Muscle layer of duodenum (tissue), 2 donors: ENCODE data around the gene ABL1.
A peak's percentile ranks its signal among the peaks of the same experiment; 100 is the strongest.
"Not testable (repeated sequence)": the region's sequence is repeated elsewhere in the genome, so short reads cannot be mapped to it uniquely, and the experiment has no call there.

ENCODE experiments used
- H3K27ac ChIP-seq: one replicate; pipeline ENCODE4 v1.7.0; 2013; ENCODE audit warnings: mild to moderate bottlenecking, low read length
- H3K27me3 ChIP-seq: one replicate; pipeline ENCODE4 v1.7.0; 2013; ENCODE audit warnings: low read depth, mild to moderate bottlenecking, control low read depth, low read length
- H3K36me3 ChIP-seq, 2 donors: one replicate each; pipeline ENCODE4 v1.7.0; 2013; ENCODE audit warnings: low read length in 2 of 2, control low read depth in 1 of 2, mild to moderate bottlenecking in 1 of 2; ENCODE audit not compliant: insufficient read depth in 2 of 2, control insufficient read depth in 1 of 2
- H3K4me1 ChIP-seq, 2 donors: one replicate each; pipeline ENCODE4 v1.7.0; 2013; ENCODE audit warnings: low read length in 2 of 2, mild to moderate bottlenecking in 2 of 2, control low read depth in 1 of 2, moderate library complexity in 1 of 2; ENCODE audit not compliant: insufficient read depth in 2 of 2, control insufficient read depth in 1 of 2
- H3K4me3 ChIP-seq, 2 donors: one replicate each; pipeline ENCODE4 v1.7.0; 2013; ENCODE audit warnings: low read length in 2 of 2, low read depth in 1 of 2, mild to moderate bottlenecking in 1 of 2
- H3K9me3 ChIP-seq, 2 donors: one replicate each; pipeline ENCODE4 v1.7.0; 2013; ENCODE audit warnings: low read length in 2 of 2, control low read depth in 1 of 2, mild to moderate bottlenecking in 1 of 2; ENCODE audit not compliant: control insufficient read depth in 1 of 2
- donor health status: healthy.

Gene ABL1

GRCh38 chr9:130834371-130835336 is at the start of gene ABL1:
ABL1 (plus strand) TSS chr9:130835254; CDS start chr9:130835447, 193 bp downstream.
- Histone ChIP-seq H3K4me1 (peaks cover 11 to 33% of the 10 kb centered on the region in 2 donors), H3K9me3 (no peaks in the 10 kb centered on the region), H3K27me3 (no peaks in the 10 kb centered on the region), H3K4me3 (peak within 1 kb of the TSS; percentile 90 to 97), H3K27ac (peak within 1 kb of the TSS; percentile 95), H3K36me3 (peaks cover 0 to 12% of the 10 kb centered on the region in 2 donors)

DNA sequence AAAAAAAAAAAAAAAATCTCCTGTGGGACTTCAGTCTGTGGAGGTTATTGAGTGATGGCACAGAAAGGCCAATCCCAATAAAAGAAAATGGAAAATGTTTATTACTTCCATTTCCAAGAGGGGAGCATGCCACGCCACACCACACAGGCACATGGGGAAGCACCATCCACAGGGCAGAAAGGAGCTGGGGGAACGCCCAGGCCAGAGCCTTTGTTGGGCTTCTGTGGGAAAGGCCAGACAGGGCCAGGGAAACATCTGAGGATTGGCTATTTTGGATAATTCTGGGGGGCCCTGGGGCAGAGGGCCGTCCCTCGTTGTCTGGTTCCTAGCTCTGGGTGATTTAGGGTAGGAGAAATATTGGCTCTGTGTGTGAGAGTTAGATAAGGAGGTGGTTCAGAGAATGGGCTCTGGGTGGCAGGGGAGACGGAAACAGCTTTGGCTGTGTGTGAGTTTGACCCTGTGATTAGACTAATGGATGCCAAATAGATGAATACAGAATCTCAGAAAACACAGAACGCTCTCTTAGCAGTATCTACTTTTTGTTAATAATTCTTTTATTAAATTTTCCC is 49.0 kb upstream of the ABL1 start:
- Histone ChIP-seq H3K4me1 (peaks cover 5 to 20% of the 10 kb centered on the region in 2 donors), H3K9me3 (peaks cover 0 to 13% of the 10 kb centered on the region in 2 donors), H3K27ac (no peak overlapping the region), H3K4me3 (no peak overlapping the region), H3K36me3 (no peaks in the 10 kb centered on the region), H3K27me3 (no peaks in the 10 kb centered on the region)

- Histone ChIP-seq H3K4me3 (no peak overlapping the region), H3K27me3 (no peaks in the 10 kb centered on the region), H3K36me3 (no peaks in the 10 kb centered on the region), H3K9me3 (peaks cover 0 to 13% of the 10 kb centered on the region in 2 donors), H3K27ac (no peak overlapping the region), H3K4me1 (peaks cover 5 to 20% of the 10 kb centered on the region in 2 donors)
Measured at GRCh38 chr9:130786526-130786925, 48.5 kb upstream of the ABL1 start.

- Histone ChIP-seq H3K4me3 (no peak overlapping the region), H3K27ac (no peak overlapping the region), H3K36me3 (no peaks in the 10 kb centered on the region), H3K9me3 (peaks cover 0 to 13% of the 10 kb centered on the region in 2 donors), H3K4me1 (peaks cover 0 to 11% of the 10 kb centered on the region in 2 donors), H3K27me3 (no peaks in the 10 kb centered on the region)
Measured at GRCh38 chr9:130789747-130790672, 45.0 kb upstream of the ABL1 start.

DNA sequence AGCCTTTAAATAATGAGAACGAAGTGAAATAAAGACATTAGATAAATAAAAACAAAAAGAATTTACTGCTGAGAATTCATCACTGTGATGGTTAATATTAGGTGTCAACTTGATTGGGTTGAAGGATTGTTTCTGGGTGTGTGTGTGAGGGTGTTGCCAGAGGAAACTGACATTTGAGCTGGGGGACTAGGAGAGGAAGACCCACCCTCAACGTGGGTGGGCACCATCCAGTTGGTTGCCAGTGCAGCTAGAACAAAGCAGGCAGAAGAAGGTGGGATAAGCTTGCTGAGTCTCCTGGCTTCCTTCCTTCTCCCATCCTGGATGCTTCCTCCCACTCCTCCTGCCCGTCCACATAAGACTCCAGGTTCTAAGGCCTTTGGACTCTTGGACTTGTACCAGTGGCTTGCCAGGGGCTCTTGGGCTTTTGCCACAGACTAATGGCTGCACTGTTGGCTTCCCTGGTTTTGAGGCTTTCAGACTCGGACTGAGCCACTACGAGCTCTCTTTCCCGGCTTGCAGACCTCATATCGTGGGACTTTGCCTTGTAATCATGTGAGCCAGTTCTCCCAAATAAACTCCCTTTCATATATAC is 43.7 kb upstream of the ABL1 start:
- H3K27ac ChIP-seq, result no peak overlapping the region
- no peak overlapping the region for H3K4me3 ChIP-seq
- no peaks in the 10 kb centered on the region for H3K36me3 ChIP-seq
- peaks cover 0 to 13% of the 10 kb centered on the region in 2 donors for H3K9me3 ChIP-seq
- no peaks in the 10 kb centered on the region for H3K27me3 ChIP-seq
- H3K4me1 ChIP-seq, result peaks cover 0 to 12% of the 10 kb centered on the region in 2 donors

GRCh38 chr9:130793589-130793988 is 41.5 kb upstream of the ABL1 start:
- H3K4me1 ChIP-seq, result peaks cover 0 to 9% of the 10 kb centered on the region in 2 donors
- no peak overlapping the region for H3K4me3 ChIP-seq
- no peak overlapping the region for H3K27ac ChIP-seq
- no peaks in the 10 kb centered on the region for H3K36me3 ChIP-seq
- peaks cover 0 to 13% of the 10 kb centered on the region in 2 donors for H3K9me3 ChIP-seq
- no peaks in the 10 kb centered on the region for H3K27me3 ChIP-seq

GRCh38 chr9:130794021-130794420 is 41.0 kb upstream of the ABL1 start:
- H3K4me1 ChIP-seq, H3K27ac ChIP-seq, H3K4me3 ChIP-seq, H3K36me3 ChIP-seq, H3K27me3 ChIP-seq: not testable (repeated sequence)
- H3K9me3 ChIP-seq, result peaks cover 0 to 11% of the 10 kb centered on the region in 2 donors

DNA sequence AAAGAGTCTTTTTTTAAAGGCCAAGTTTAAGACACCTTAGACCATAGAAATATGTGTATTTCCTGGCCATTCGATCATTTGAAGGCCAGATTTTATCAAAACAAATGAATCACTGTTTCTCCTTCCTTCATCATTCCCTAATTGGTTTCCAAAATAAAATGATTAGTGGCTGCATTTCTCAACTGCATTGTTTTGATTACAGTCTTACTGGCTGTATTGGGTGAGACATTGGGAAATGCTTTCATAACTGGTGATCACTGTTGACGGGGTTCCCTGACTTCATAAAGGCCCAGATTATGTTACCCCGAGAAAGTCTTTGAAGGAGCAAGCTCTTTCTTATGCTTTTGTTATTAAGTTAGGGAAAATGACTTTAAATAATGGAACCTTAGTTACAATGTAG is 40.6 kb upstream of the ABL1 start:
- peak overlapping the region; percentile 72 for H3K27ac ChIP-seq

DNA sequence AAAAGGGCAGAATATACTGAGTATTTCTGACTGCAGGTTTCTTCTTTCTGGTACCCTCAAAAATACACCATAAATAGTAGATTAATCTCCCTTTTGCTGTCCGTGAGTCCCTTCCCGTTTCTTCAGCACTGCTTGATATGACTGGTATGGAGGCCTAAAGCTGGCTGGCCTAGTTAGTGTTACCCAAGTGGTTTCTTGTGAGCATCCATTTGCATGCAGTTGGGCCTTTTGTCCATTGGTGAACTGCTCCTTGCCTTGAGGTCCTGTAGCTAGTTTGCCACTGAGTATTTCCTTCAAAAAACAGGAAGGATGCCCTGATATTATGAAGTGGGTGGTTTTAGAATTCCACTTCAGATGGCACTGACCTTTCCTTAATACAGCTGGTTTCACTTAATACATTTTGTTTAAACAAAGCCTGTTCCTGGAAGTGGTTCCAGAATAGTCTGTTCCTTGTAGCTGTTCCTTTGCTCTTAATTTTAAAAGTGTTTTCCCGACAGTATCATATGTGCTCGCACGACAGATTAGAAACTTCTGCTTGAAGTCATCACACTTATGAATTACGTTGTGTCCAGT is 40.0 kb upstream of the ABL1 start:
- Histone ChIP-seq H3K9me3 (peaks cover 0 to under 1% of the 10 kb centered on the region in 2 donors), H3K36me3 (no peaks in the 10 kb centered on the region), H3K4me1 (peaks cover 0 to 9% of the 10 kb centered on the region in 2 donors), H3K4me3 (no peak overlapping the region), H3K27me3 (no peaks in the 10 kb centered on the region), H3K27ac (peak overlapping the region; percentile 72)

More for the DNA sequence above, 40.6 kb upstream of the ABL1 start:
- H3K27me3 ChIP-seq, H3K4me1 ChIP-seq, H3K9me3 ChIP-seq, H3K4me3 ChIP-seq, H3K36me3 ChIP-seq: not testable (repeated sequence)

GRCh38 chr9:130803116-130803515 is 31.9 kb upstream of the ABL1 start:
- H3K36me3 ChIP-seq, H3K27ac ChIP-seq, H3K9me3 ChIP-seq, H3K27me3 ChIP-seq, H3K4me3 ChIP-seq: not testable (repeated sequence)
- H3K4me1 ChIP-seq, result peaks cover 0 to 12% of the 10 kb centered on the region in 2 donors
